BLaER1 (cell line): Measurements from ENCODE around the gene ABHD17A.

Experiments used
- H3K27ac ChIP-seq: shearing (Covaris generic); formaldehyde crosslinking; 2 replicates; pipeline ENCODE4 v1.8.1; 2022
- H3K27me3 ChIP-seq: shearing (Covaris generic); formaldehyde crosslinking; 2 replicates; pipeline ENCODE4 v1.8.1; 2022
- H3K36me3 ChIP-seq: shearing (Covaris generic); formaldehyde crosslinking; 2 replicates; pipeline ENCODE4 v1.8.1; 2022
- H3K4me1 ChIP-seq: shearing (Covaris generic); formaldehyde crosslinking; 2 replicates; pipeline ENCODE4 v1.8.1; 2022
- H3K4me2 ChIP-seq: shearing (Covaris generic); formaldehyde crosslinking; 2 replicates; pipeline ENCODE4 v1.8.1; 2022
- H3K4me3 ChIP-seq: shearing (Covaris generic); formaldehyde crosslinking; 2 replicates; pipeline ENCODE4 v1.8.1; 2022
- H3K9ac ChIP-seq: shearing (Covaris generic); formaldehyde crosslinking; 2 replicates; pipeline ENCODE4 v1.8.1; 2022
- H3K9me3 ChIP-seq: shearing (Covaris generic); formaldehyde crosslinking; 2 replicates; pipeline ENCODE4 v1.8.1; 2022
- H4K20me1 ChIP-seq: shearing (Covaris generic); formaldehyde crosslinking; 2 replicates; pipeline ENCODE4 v1.8.1; 2022
- Cebpa-rat ChIP-seq: shearing (Covaris generic); IDR thresholded peaks from 2 replicates; pipeline ENCODE4 v1.8.1; 2022

Gene ABHD17A

GRCh38 chr19:1843646-1844394 is 41.5 kb downstream of the ABHD17A start:
- Histone ChIP-seq H3K4me3 (peak overlapping the region; percentile 72), H3K9ac (peak overlapping the region; percentile 92), H3K27ac (peak overlapping the region; percentile 94), H3K9me3 (no peaks in the 10 kb centered on the region), H3K4me1 (peaks cover 87% of the 10 kb centered on the region), H4K20me1 (peaks cover 94% of the 10 kb centered on the region), H3K4me2 (peak overlapping the region; percentile 100), H3K36me3 (peaks cover 40% of the 10 kb centered on the region), H3K27me3 (no peaks in the 10 kb centered on the region)
- no peak for TF ChIP-seq Cebpa-rat

- peaks cover 100% of the 10 kb centered on the region for H4K20me1 ChIP-seq
- peaks cover 94% of the 10 kb centered on the region for H3K4me1 ChIP-seq
- H3K27ac ChIP-seq = peak overlapping the region; percentile 94
- H3K4me3 ChIP-seq = peak overlapping the region; percentile 72
- H3K9ac ChIP-seq = peak overlapping the region; percentile 92
- H3K36me3 ChIP-seq = peaks cover 47% of the 10 kb centered on the region
- no peaks in the 10 kb centered on the region for H3K9me3 ChIP-seq
- H3K27me3 ChIP-seq = no peaks in the 10 kb centered on the region
- peak overlapping the region; percentile 100 for H3K4me2 ChIP-seq
- TF ChIP-seq Cebpa-rat = no peak
These were observed 42.2 kb downstream of the ABHD17A start for GRCh38 chr19:1843116-1843515.

GRCh38 chr19:1841209-1841924 is 43.9 kb downstream of the ABHD17A start:
- H3K27me3 ChIP-seq = no peaks in the 10 kb centered on the region
- peaks cover 99% of the 10 kb centered on the region for H3K4me1 ChIP-seq
- H3K9ac ChIP-seq = peak overlapping the region; percentile 92
- peaks cover 53% of the 10 kb centered on the region for H3K36me3 ChIP-seq
- H4K20me1 ChIP-seq = peaks cover 100% of the 10 kb centered on the region
- H3K9me3 ChIP-seq = no peaks in the 10 kb centered on the region
- H3K27ac ChIP-seq = peak overlapping the region; percentile 94
- H3K4me2 ChIP-seq = peak overlapping the region; percentile 100
- TF ChIP-seq Cebpa-rat = no peak
- H3K4me3 ChIP-seq = peak overlapping the region; percentile 72

GRCh38 chr19:1840541-1841115 is 44.7 kb downstream of the ABHD17A start:
- Histone ChIP-seq H4K20me1 (peaks cover 100% of the 10 kb centered on the region), H3K4me1 (peaks cover 97% of the 10 kb centered on the region), H3K36me3 (peaks cover 53% of the 10 kb centered on the region), H3K4me3 (peak overlapping the region; percentile 72), H3K4me2 (peak overlapping the region; percentile 100), H3K9me3 (no peaks in the 10 kb centered on the region), H3K27ac (peak overlapping the region; percentile 94), H3K27me3 (no peaks in the 10 kb centered on the region), H3K9ac (peak overlapping the region; percentile 92)
- no peak for TF ChIP-seq Cebpa-rat

GRCh38 chr19:1839658-1840540 is 45.4 kb downstream of the ABHD17A start:
- no peaks in the 10 kb centered on the region for H3K27me3 ChIP-seq
- peaks cover 53% of the 10 kb centered on the region for H3K36me3 ChIP-seq
- peak overlapping the region; percentile 100 for H3K4me2 ChIP-seq
- H3K27ac ChIP-seq = peak overlapping the region; percentile 94
- peaks cover 100% of the 10 kb centered on the region for H4K20me1 ChIP-seq
- peak overlapping the region; percentile 72 for H3K4me3 ChIP-seq
- H3K9me3 ChIP-seq = no peaks in the 10 kb centered on the region
- TF ChIP-seq Cebpa-rat = no peak
- peak overlapping the region; percentile 92 for H3K9ac ChIP-seq
- peaks cover 92% of the 10 kb centered on the region for H3K4me1 ChIP-seq

- Histone ChIP-seq H3K4me3 (no peak overlapping the region), H3K27ac (no peak overlapping the region), H3K9ac (no peak overlapping the region), H3K4me1 (peaks cover 89% of the 10 kb centered on the region), H3K27me3 (no peaks in the 10 kb centered on the region), H3K4me2 (peak overlapping the region; percentile 100), H3K9me3 (no peaks in the 10 kb centered on the region), H4K20me1 (peaks cover 100% of the 10 kb centered on the region), H3K36me3 (peaks cover 70% of the 10 kb centered on the region)
- TF ChIP-seq Cebpa-rat = no peak
These were observed 47.6 kb downstream of the ABHD17A start for GRCh38 chr19:1837625-1838105.

GRCh38 chr19:1837222-1837565 is 48.1 kb downstream of the ABHD17A start:
- TF ChIP-seq Cebpa-rat = no peak
- H4K20me1 ChIP-seq = peaks cover 100% of the 10 kb centered on the region
- no peaks in the 10 kb centered on the region for H3K9me3 ChIP-seq
- H3K27ac ChIP-seq = 0 out of 2 replicates have a peak overlapping the region, but pooled peaks have one; percentile 5
- H3K36me3 ChIP-seq = peaks cover 74% of the 10 kb centered on the region
- no peak overlapping the region for H3K4me3 ChIP-seq
- H3K9ac ChIP-seq = peak overlapping the region; percentile 27; the same call in 1 of the 2 replicates
- H3K4me2 ChIP-seq = peak overlapping the region; percentile 100
- H3K4me1 ChIP-seq = peaks cover 89% of the 10 kb centered on the region
- H3K27me3 ChIP-seq = no peaks in the 10 kb centered on the region

- peaks cover 80% of the 10 kb centered on the region for H3K36me3 ChIP-seq
- H3K9ac ChIP-seq = peak overlapping the region; percentile 27; the same call in 1 of the 2 replicates
- H3K4me3 ChIP-seq = no peak overlapping the region
- H3K27ac ChIP-seq = 0 out of 2 replicates have a peak overlapping the region, but pooled peaks have one; percentile 5
- H3K4me2 ChIP-seq = peak overlapping the region; percentile 100; the same call in 1 of the 2 replicates
- no peaks in the 10 kb centered on the region for H3K9me3 ChIP-seq
- no peak for TF ChIP-seq Cebpa-rat
- H4K20me1 ChIP-seq = peaks cover 100% of the 10 kb centered on the region
- no peaks in the 10 kb centered on the region for H3K27me3 ChIP-seq
- H3K4me1 ChIP-seq = peaks cover 89% of the 10 kb centered on the region
These were observed 48.7 kb downstream of the ABHD17A start for GRCh38 chr19:1836458-1837221.
